NCI-H2081 treated with DMSO at 0.1 percent for 48 hours (cell line): ENCODE data around the gene TXNL4A.
"Not testable (repeated sequence)": the region's sequence is repeated elsewhere in the genome, so short reads cannot be mapped to it uniquely, and the experiment has no call there.

Source experiments
- DNase-seq: peaks from one replicate; lab custom pipeline; 2025; lab: John Stamatoyannopoulos, UW

The TXNL4A gene

GRCh38 chr18:79999701-80000100, 11.3 kb upstream of the TXNL4A start:
- DNase-seq, result not testable (repeated sequence)

- no peak for DNase-seq
Observed at GRCh38 chr18:79991494-79991893, 3.1 kb upstream of the TXNL4A start.

GRCh38 chr18:79989195-79989497, 783 bp upstream of the TXNL4A start:
- no peak for DNase-seq

GRCh38 chr18:79988071-79988450, 302 bp downstream of the TXNL4A start:
- DNase-seq, result peak; percentile 12

- DNase-seq, result no peak
Observed at GRCh38 chr18:79987566-79987965, 797 bp downstream of the TXNL4A start.

GRCh38 chr18:79986726-79987125, 1.6 kb downstream of the TXNL4A start:
- DNase-seq, result no peak

- no peak for DNase-seq
Observed at GRCh38 chr18:79985172-79985571, 3.2 kb downstream of the TXNL4A start.

GRCh38 chr18:79983793-79984192, 4.6 kb downstream of the TXNL4A start:
- no peak for DNase-seq

GRCh38 chr18:79983253-79983652, 5.1 kb downstream of the TXNL4A start:
- no peak for DNase-seq

GRCh38 chr18:79982736-79983135, 5.6 kb downstream of the TXNL4A start:
- DNase-seq, result no peak

GRCh38 chr18:79980585-79980984, 7.8 kb downstream of the TXNL4A start:
- DNase-seq, result no peak

GRCh38 chr18:79979843-79980242, 8.5 kb downstream of the TXNL4A start:
- no peak for DNase-seq

- no peak for DNase-seq
Observed at GRCh38 chr18:79975985-79976680, 12.2 kb downstream of the TXNL4A start.

- no peak for DNase-seq
Observed at GRCh38 chr18:79975043-79975442, 13.3 kb downstream of the TXNL4A start.

GRCh38 chr18:79974025-79974654, 14.2 kb downstream of the TXNL4A start:
- DNase-seq, result no peak

- DNase-seq, result no peak
Observed at GRCh38 chr18:79973517-79973916, 14.8 kb downstream of the TXNL4A start.

- DNase-seq, result no peak
Observed at GRCh38 chr18:79972720-79973119, 15.6 kb downstream of the TXNL4A start.

GRCh38 chr18:79971986-79972385, 16.4 kb downstream of the TXNL4A start:
- DNase-seq, result no peak

- DNase-seq, result no peak
Observed at GRCh38 chr18:79971211-79971952, 17.0 kb downstream of the TXNL4A start.

GRCh38 chr18:79970419-79971133, 17.8 kb downstream of the TXNL4A start:
- no peak for DNase-seq

GRCh38 chr18:79965119-79965902, 23.1 kb downstream of the TXNL4A start:
- DNase-seq, result no peak
